ENCODE results near the gene SEPSECS.

- no peak for TF ChIP-seq CTCF (IDR thresholded peaks at IDR 0.05)
- TF ChIP-seq POLR2AphosphoS5 (IDR thresholded peaks at IDR 0.05; ENCODE audit: low read depth, low read length) = no peak
Measured at GRCh38 chr4:25108556-25108955, 51.7 kb downstream of the SEPSECS start.

All from Panc1 (cell line).